PFSK-1 (cell line): ENCODE results near the gene PAK1.

ENCODE experiments used
- FOXP2 ChIP-seq: optimal IDR thresholded peaks from 2 replicates; pipeline ENCODE3; 2011; ENCODE audit warnings: borderline replicate concordance, control low read depth, inconsistent platforms; ENCODE audit not compliant: insufficient read depth; ENCODE audit errors: extremely low read length, extremely low read depth
- POLR2AphosphoS5 ChIP-seq: IDR thresholded peaks from 2 replicates; pipeline ENCODE4 v1.6.1; 2012; ENCODE audit warnings: low read depth, mild to moderate bottlenecking, control low read depth, low read length, moderate library complexity
- REST ChIP-seq, 2 experiments: IDR thresholded peaks; 2 replicates each; pipeline versions ENCODE4 v1.6.1 to v1.8.0; 2011 to 2012; ENCODE audit warnings: low read depth in 2 of 2, low read length in 2 of 2, control low read depth in 1 of 2, inconsistent platforms in 1 of 2, mild to moderate bottlenecking in 1 of 2, moderate library complexity in 1 of 2; ENCODE audit not compliant: insufficient read depth in 1 of 2
- SIN3A ChIP-seq: IDR thresholded peaks from 2 replicates; pipeline ENCODE4 v1.6.1; 2012; ENCODE audit warnings: mild to moderate bottlenecking, low read length, moderate library complexity, borderline replicate concordance; ENCODE audit not compliant: insufficient read depth
- TAF1 ChIP-seq: IDR thresholded peaks from 2 replicates; pipeline ENCODE4 v1.6.1; 2012; ENCODE audit warnings: low read length, control low read depth, borderline replicate concordance; ENCODE audit not compliant: insufficient read depth

Gene PAK1

DNA sequence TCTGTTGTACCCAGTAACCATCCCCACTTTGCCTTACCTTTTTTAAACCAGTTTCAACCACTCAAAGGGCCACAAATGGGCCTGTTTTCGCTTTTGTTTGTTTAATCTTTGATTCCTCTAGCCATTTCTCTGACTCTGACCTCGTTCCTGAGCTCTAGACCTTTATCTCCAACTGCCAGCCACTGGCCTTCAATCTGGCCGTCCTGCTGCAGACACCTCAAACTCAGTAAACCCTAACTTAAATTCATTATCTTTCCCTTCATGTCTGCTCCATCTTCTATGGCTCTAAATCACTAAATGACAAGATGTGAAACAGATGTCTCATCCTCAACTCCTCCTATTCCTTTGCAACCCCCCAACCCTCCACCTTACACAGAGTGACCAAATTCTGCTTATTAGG is 171.1 kb downstream of the PAK1 start:
- TF ChIP-seq REST (IDR thresholded peaks at IDR 0.05; ENCODE audit: insufficient read depth in 1 of 2, low read depth in 2 of 2, low read length in 2 of 2), result no peak

DNA sequence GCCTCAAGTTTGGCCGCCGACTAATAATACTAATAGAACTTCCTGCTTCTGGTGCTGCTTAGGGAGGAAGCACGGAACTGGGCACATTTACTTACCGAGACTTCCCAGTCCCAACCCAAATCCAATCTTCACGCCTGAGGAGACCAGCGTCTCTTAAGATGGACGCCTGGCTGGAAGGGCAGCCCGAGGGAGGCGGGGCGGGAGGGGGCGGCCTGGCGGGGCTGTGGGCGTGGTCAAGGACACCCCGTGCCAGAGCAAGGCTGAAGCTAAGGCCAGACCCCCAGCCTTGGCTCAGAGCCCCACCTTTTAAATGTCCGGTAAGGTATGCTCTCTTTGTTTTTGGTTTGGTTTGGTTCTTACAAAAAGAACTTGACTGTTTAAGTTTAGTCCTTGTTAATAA is 172.4 kb downstream of the PAK1 start, which contains the start of gene GDPD4:
GDPD4 (minus strand) TSS at position 177 of the 400 bp plus-strand sequence. CDS start 16,549 bp downstream, outside the sequence.
- TF ChIP-seq FOXP2, result no peak
- no peak for TF ChIP-seq TAF1
- TF ChIP-seq SIN3A, result no peak
- TF ChIP-seq REST (IDR thresholded peaks at IDR 0.05; ENCODE audit: insufficient read depth in 1 of 2, low read depth in 2 of 2, low read length in 2 of 2), result no peak
- no peak for TF ChIP-seq POLR2AphosphoS5

GRCh38 chr11:77300695-77301094 is 173.2 kb downstream of the PAK1 start:
- TF ChIP-seq SIN3A (no peak), REST (IDR thresholded peaks at IDR 0.05; ENCODE audit: insufficient read depth in 1 of 2, low read depth in 2 of 2, low read length in 2 of 2) (no peak), FOXP2 (no peak), POLR2AphosphoS5 (no peak), TAF1 (no peak)

DNA sequence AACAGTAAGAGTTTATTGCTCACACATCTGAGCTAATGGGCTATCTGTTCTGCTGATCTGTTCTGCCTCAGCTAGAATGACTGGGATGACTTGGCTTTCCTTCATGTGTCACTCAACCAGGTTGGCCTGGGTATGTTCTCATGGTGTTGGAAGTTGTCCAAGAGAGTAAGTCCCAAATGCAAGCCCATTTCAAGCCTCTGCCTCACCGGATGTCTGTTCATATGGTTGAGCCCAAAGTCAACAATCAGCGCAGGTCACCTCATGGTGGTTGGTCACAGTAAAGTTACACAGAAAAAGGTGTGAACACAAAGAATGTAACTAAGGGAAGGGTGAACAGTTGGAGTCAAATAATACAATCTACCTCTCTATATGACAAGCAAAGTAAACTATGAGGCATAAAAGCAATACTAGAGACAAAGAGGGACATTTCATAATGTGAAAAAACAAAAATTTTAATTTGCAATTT is 174.3 kb downstream of the PAK1 start:
- TF ChIP-seq POLR2AphosphoS5, result no peak
- TF ChIP-seq FOXP2, result no peak
- TF ChIP-seq SIN3A, result no peak
- TF ChIP-seq REST (IDR thresholded peaks at IDR 0.05; ENCODE audit: insufficient read depth in 1 of 2, low read depth in 2 of 2, low read length in 2 of 2), result no peak
- no peak for TF ChIP-seq TAF1

- TF ChIP-seq SIN3A (no peak), FOXP2 (no peak), POLR2AphosphoS5 (no peak), REST (IDR thresholded peaks at IDR 0.05; ENCODE audit: insufficient read depth in 1 of 2, low read depth in 2 of 2, low read length in 2 of 2) (no peak), TAF1 (no peak)
These were observed 179.9 kb downstream of the PAK1 start for GRCh38 chr11:77294040-77294439.
